Activated T-helper 9 cell treated with anti-CD3 and anti-CD28 coated beads, Interleukin-2, amount 50 U/mL, for 16 hours (primary cell): ENCODE results near the gene RIC8A.

Source experiments
- DNase-seq: peaks from one replicate; pipeline ENCODE4 v3.0.0-alpha.2; 2020; ENCODE audit warnings: low read depth

The RIC8A gene

DNA sequence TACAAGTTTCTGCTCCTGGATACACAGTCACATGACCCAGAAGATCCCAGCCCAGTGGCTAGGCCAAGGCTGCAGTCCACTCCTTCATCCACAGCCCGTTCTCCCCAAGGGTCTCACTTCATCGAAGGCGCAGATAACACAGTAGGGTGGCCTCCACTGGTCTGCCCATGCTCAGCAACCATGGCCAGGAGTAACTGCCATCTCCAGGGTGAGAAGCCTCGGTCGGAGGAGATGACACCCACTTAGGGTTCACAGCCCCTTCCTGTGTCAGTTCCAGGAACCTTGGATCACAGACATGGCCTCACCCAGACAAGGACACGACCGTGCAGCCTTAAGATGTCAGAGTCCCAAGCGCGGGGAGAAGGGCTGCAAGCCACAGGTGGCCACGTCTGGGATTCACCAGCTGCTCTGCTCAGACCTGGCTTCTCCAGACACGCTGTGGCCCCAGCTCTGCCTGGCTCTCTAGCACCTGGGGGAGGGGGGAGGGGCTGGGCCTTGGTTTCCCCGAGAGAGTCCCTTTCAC, 2.9 kb upstream of the RIC8A start:
- no peak for DNase-seq

DNA sequence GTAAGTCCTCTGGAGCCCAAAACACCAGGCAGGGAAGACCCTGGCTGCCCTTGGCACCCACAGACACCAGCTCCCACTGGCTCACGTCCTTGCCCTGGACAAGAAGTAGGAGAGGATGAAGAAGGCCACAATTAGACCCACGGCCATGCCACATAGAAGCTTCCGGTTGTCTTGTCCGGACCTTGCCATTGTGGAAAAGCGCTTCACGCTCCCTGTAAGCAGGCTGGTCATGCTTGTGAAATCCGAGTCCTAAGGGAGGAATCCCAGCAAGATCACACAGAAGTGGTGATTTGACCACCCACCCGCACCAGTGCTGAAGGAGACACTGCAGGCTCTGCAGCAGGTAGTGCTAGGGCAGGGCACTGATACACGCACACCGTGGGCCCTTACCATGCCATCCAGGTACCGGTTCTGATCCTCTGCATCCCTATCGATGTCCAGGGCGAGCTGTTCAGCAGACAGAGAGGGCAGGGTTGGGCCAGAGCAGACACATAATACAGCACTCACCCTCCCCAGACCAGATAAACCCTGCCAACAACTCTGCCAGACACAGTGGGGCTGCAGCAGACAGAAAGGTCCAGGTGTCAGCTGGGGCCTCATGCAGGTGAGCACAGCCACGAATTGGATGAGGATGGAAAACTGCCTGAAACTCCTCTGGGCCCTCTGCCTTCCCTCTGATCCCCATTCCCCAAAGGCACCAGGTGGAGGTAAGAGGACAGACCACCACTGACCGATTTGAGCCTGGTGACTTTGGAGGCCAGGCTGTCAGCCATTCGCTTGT, 2.1 kb upstream of the RIC8A start:
- no peak for DNase-seq

DNA sequence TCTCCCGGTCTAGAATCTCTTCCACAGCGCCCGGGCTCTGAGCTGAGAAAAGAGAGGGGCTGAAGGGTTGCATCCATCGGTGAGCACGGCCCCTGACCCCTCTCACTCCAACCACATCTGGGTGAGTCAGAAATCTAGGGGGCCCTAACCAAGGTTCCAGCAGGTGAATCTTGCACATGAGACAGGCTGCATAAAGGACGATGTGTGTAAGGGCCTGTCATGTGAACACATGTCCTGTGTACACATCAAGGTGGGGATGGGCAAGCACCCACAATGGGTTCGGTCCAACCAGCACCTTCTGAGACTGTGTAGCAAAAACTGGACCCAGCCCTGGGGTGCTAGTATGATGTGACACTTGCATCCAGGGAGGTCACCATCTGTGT, 1.5 kb upstream of the RIC8A start:
- no peak for DNase-seq

DNA sequence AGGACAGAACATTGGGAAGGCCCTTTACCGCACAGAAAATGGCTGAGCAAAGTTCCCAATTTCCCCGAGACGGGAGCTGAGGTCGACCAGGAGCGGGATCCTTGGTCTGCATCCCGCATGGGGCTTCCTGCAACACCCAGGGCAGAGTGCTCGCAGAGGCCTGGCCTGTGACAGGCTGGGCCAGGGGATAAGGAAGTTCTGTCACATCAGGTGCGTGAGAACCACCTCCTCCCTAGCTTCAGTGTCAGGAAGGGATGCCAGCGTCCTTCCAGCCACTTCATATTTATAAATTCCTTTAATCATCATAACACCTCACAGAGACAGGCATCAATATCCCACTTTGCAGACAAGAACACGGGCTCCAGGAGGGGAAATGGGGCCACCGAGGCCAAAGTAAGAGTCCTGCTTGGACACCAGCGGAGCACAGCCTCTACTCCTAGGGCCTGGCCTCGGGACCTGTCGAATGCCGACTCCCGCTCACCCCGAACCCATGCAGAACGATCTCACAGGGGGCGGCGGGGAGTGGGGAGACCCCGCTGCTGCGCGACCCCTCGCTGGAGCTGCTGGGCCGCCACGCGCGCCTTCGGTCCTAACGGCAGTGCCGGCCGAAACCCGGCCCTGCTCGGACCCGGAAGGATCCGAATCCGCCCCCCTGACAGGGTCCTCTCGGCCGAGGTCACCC, 841 bp upstream of the RIC8A start:
- DNase-seq = no peak

DNA sequence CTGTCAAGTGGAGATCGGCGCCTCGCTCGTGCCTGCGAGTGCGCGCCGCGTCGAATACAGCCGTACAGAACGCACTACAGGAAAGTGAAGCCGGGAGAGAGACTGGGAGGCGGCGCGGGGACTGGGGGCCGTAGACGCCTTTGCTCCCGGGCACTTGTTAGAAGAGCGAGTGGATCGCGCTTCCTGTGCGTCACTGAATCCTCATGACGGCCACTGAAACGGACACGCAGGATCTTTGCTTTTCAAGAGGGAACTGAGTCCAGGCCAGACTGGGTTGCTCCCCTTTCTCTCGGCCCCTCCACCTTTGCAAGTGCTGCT, 314 bp downstream of the RIC8A start:
- DNase-seq = no peak

DNA sequence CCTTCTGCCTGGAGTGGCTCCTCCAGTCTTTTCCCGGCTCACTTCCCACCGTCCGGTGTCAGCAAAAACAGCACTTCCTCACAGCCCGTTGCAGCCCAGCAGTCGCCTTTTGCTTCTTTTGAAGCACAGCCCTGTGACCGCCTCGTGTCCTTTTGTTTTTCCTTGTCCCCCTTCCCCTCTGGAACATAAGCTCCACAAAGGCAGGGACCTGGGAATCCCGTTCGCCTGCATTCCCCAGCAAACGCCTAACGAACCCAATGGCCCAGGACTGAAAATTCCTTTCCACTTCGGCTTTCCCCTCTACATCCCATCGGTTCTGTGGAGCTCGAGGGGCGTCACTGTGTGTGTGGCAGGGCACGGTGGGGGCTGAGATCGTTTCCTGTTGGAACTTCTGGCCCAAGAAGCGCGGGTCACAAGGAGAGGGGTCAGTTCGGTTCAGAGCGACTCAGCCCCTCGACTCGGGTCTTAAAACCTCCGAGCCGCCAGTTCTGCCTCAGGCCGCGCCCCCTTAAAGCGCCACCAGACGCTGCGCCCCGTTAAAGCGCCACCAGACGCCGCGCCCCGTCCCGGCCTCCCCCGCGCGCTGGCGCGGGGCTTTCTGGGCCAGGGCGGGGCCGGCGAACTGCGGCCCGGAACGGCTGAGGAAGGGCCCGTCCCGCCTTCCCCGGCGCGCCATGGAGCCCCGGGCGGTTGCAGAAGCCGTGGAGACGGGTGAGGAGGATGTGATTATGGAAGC, 841 bp downstream of the RIC8A start:
- DNase-seq = peak; percentile 70

DNA sequence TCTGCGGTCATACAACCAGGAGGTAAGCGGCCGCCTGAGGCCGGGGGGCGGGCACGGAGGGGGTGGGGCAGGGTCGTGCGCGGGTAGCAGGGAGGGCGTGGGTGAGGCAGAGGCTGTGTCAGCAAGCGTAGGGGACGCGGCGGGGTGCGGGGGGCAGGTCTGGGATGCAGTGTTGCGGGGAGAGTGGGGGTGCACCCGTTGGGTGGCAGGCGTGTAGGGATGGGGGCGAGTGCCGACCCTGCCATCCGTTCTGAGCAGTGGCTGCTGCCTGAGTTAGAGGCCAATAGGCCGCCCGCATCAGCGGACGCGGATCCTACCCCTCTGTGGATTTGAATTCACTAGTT, 1.4 kb downstream of the RIC8A start:
- DNase-seq = no peak

DNA sequence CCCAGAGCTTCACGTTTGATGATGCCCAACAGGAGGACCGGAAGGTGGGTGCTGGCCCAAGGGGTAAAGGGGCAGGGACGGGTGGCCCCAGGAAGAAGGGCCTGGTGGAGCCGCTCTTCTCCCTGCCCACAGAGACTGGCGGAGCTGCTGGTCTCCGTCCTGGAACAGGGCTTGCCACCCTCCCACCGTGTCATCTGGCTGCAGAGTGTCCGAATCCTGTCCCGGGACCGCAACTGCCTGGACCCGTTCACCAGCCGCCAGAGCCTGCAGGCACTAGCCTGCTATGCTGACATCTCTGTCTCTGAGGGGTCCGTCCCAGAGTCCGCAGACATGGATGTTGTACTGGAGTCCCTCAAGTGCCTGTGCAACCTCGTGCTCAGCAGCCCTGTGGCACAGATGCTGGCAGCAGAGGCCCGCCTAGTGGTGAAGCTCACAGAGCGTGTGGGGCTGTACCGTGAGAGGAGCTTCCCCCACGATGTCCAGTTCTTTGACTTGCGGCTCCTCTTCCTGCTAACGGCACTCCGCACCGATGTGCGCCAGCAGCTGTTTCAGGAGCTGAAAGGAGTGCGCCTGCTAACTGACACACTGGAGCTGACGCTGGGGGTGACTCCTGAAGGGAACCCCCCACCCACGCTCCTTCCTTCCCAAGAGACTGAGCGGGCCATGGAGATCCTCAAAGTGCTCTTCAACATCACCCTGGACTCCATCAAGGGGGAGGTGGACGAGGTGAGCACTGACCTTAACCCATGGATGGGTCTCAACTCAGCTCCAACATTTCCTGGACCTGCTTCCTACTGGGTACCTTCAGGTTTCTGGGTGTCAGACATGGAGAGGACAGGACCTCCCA, 2.0 kb downstream of the RIC8A start:
- DNase-seq = no peak

DNA sequence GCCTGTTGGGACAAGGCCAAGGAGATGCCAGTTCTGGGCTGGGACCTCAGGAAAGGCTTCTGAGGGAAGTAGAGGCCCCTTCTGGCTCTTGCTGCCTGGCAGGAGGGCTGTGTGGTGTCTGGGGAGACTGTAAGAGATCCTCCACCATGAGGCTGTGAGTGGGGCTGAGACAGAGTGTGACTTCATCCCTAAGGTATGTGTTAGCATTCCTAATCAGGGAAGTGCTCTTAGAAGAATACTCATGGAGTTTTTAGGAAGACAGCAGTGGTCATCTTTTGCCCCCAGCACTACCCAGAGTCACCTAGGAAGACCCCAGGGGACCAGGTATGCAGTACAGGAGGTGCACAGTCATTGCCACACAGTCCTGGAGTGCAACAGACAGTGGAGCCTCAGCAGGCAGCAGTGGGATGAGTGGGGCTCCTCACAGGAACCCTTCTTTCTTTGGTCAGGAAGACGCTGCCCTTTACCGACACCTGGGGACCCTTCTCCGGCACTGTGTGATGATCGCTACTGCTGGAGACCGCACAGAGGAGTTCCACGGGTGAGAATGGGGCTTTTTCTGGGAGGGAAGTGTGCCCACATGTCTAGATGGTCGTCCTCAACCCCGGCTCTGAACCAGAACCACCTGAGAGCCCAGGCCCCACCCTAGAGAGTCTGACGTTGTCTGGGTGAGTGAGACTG, 2.8 kb downstream of the RIC8A start:
- DNase-seq = no peak

DNA sequence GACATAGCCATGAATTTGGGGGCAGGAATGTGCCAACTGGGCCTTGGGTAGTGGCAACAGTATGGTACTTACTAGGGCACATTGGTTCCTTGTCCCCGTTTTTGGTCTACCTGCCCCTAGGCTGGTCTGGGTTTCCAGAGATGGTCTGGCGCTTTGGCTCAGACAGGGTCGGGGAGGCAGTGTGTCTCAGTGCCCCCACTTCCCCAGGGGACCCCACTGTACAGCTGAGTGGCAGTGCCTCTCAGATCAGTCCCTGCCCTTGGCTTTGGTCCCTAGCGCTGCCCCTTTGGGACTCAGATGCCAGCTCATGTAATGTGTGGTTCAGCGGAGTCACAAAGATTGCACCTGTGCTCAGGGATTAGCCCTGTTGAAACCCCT, 3.3 kb downstream of the RIC8A start:
- no peak for DNase-seq

DNA sequence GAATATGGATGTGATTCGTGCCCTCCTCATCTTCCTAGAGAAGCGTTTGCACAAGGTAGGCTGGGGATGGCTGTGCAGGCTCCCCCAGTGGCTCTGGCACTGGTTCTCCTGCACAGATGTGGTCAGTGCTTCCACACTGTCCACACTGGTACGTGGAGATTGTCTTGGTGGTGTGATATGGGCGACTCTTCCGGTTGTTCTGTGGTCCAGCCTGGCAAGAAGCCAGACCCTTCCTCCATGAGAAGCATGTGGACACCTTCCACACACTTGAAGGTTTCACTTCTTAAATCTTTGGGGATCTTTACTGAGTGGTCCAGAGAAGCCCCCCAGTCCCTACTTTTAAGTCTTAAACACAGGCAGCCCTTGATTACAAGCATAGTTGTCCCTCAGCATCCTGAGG, 3.8 kb downstream of the RIC8A start:
- DNase-seq = no peak

DNA sequence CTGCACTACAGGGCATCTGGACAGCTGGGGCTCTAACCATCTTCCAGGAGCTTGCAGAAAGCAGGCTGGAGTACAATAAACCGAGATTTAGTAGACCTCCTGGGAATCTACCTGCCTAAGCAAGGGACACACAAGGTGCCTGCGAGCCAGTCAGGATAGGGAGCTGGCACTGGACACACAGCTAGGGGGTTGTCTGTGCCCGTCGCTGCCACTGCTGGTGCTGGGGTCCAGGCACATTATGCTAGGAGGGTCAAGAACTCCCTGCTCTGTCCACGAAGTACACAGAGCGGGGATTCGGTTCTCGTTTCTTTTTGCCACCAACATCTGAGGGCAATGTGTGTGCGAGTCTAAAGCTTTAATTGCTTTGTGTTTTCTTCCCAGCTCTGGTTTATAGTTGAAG, 4.2 kb downstream of the RIC8A start:
- DNase-seq = no peak

DNA sequence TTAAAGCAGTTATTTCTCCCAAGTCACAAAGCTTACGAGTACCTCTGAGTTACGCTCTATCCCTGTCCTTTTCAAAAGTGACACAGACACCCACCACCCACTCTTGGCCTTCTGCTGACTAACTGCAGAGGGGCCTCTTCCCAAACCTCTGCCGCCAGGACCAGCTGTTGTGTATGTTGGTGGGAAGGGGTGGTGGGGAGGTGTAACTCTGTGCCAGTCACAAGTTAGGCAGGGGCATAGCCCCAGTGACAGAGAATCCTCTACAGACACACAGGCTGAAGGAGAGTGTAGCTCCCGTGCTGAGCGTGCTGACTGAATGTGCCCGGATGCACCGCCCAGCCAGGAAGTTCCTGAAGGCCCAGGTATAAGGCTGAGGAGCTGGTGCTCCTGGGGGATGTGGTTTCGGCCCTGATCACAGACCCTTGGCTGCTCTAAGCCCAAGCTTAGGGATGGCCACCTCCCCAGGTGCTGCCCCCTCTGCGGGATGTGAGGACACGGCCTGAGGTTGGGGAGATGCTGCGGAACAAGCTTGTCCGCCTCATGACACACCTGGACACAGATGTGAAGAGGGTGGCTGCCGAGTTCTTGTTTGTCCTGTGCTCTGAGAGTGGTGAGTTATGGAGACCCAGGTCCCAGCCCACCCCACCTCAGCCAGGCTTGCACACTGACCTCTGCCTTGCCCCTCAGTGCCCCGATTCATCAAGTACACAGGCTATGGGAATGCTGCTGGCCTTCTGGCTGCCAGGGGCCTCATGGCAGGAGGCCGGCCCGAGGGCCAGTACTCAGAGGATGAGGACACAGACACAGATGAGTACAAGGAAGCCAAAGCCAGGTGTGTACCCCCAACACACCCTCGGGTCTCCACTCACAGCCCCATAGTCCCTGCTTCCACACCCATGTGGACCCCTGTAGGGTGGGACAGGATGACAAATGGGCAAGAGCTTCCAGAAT, 4.9 kb downstream of the RIC8A start:
- no peak for DNase-seq

DNA sequence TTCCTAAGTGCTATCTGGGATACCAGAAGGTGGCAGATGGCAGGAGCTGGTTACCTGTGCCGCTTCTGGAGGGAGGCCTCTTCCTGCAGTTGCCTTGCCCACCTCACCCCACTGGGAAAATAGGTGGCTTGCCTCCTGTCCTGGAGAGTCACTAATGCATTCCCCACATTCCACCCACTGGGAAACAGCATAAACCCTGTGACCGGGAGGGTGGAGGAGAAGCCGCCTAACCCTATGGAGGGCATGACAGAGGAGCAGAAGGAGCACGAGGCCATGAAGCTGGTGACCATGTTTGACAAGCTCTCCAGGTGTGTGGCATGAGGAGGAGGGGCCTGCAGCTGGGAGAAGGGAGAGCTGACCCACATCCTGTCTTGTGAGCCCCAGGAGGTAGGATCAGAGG, 5.6 kb downstream of the RIC8A start:
- no peak for DNase-seq

DNA sequence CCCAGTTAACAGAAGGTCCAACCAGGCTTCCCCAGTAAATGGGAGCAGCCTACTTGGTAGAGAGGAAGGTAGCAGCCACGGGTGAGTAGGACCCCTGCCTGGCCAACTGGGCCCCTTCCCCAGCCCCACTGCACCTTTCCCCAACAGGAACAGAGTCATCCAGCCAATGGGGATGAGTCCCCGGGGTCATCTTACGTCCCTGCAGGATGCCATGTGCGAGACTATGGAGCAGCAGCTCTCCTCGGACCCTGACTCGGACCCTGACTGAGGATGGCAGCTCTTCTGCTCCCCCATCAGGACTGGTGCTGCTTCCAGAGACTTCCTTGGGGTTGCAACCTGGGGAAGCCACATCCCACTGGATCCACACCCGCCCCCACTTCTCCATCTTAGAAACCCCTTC, 6.6 kb downstream of the RIC8A start:
- DNase-seq = no peak

DNA sequence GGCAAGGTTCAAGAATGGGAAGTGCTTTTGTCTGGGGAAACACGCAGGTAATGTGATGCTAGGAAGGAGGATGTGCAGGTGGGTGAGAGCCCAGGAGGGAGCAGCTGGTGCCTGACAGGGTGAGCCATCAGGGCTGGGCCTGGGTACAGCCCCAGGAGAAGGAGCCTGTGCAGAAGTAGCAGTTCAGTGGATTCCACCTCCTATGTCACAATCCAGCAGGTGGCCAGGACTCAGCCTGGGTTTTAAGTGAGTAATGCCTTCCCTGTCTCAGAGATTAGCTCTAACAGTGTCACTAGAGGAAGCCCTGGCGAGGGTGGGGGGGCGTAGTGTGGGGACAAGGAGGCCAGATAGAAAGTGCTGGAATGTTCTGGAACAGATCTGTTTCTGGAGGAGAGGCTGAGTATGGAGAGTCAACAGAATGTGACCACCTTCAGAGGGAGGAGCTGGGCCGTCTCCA, 8.1 kb downstream of the RIC8A start:
- no peak for DNase-seq

DNA sequence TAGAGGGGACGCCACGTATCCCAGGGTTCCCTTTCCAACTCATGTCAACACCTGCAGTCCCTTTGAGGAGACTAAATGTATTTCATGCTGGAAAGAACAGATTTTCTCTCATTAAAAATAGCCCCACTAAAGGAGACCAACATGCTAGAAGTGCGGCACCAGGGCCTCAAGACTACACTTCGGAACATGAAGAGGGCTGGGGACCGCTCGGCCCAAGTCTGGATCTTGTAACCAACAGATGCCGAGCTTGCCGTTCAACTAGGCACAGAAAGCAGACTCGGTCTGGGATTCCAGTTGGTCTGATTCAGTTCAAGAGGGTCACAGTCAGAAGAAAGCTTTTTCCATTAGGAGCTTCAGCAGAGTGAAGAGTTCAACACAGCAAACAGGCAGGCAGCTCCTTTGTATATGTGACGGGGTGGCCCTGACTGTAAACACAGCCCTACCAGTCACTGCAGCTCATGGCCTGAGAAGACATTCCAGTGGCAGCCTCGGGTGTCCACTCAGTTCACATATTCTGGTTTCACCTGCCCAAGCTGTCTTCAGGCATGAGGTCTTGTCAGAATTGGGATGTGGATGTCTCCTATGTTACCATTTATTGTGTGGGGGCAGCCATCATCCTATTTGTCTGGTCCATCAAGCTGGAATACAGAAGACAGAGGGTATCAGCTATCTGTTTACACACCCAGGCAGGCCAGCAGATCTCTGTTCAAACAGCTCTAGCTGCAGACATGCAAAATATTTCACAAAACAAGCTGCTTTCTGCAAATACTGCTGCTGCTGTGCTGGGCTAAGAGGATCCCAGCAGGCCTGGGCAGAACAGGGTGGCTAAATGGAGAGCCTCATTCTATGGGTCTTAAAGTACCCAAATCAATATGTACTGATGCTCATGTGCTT, 8.8 kb downstream of the RIC8A start:
- DNase-seq = no peak

DNA sequence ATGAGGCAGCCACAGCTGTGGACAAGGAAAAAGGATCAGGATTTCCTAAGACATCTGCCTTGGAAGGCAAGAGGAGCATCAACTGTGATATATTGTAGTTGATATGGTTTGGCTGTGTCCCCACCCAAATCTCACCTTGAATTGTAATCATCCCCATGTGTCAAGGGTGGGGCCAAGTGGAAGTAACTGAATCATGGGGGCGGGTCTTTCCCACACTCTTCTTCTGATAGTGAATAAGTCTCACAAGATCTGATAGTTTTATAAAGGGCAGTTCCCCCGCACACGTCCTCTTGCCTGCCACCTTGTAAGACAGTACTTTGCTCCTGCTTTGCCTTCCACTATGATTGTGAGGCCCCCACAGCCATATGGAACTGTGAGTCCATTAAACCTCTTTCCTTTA, 10.2 kb downstream of the RIC8A start:
- DNase-seq = no peak

DNA sequence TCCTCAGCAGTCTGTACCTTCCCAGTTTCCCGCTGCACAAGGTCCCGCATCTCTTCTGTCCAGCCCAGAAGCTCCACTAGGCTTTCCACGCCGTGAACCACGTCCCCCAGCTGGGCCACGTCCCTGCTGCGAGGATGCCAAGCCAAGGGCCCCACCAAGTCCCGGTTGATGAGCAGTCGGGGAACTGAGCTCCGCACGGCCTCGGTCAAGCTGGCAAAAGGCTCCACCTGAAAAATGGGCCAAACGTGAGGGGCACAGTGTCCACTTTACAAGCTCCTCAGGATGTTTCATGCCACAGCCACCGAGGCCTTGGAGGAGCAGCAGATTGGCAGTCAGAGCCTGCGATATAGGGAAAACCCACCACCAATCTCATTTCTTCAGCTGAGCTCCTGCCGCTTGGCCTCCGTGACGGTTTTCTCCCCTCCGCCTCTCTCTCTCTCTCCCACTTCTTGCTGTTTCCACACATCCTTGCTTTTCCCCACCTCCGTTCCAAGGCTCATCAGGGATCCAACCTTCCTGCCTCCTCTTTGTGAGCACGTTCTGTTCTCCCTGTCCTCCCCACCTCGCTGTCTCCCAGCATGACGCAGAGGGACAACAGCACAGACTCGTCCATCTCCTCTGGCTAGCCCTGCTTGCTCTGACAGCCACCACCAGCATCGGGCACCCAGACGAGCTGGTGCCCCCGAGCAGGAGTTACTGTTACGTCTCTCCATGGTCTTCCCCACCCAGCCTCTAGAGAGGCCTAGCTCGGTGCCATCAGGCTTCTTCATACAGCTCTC, 11.5 kb downstream of the RIC8A start:
- no peak for DNase-seq
